ENCODE results near the gene NFE2. TPM values are rescaled to one million over a fixed set of nuclear protein-coding genes. Genes with fewer than 3 reads are reported as not detected.

The NFE2 gene
- 10 to 100 TPM in 2 of 6 donors, 1 to 10 TPM in 4; 2.7 to 16.8 (median 9.3) TPM for total RNA-seq

GRCh38 chr12:54300732-54301427 is at the start of gene NFE2:
TSS of gene NFE2 (minus strand) at chr12:54301015. CDS start at chr12:54295248, 5,767 bp downstream.
- peak; percentile 74 to 78 for ATAC-seq (ENCODE audit: low FRiP score in 2 of 2)
- peak within 1 kb of the TSS in 3 of 4 donors; percentile 32 to 46 (median 44) for H3K4me3 ChIP-seq
- H3K27ac ChIP-seq: peak within 1 kb of the TSS; percentile 37 to 86 (median 77)
- TF ChIP-seq CTCF (IDR thresholded peaks at IDR 0.05) (peak in 2 of 6 experiments; percentile 14 to 27), POLR2AphosphoS5 (IDR thresholded peaks at IDR 0.05) (peak; percentile 22 to 42), POLR2A (IDR thresholded peaks at IDR 0.05) (peak in 1 of 4 donors; percentile 58), EP300 (IDR thresholded peaks at IDR 0.05) (no peak)
- no peaks in the 10 kb centered on the region for H3K9me3 ChIP-seq
- H3K36me3 ChIP-seq: no peaks in the 10 kb centered on the region
- peak; percentile 84 to 92 for DNase-seq
- H3K4me1 ChIP-seq: peaks cover 24 to 45% (median 30%) of the 10 kb centered on the region in 4 donors
- WGBS, 2 donors: 5 to 6% methylated on average over 13 to 22 of the region's 26 CpGs
- no peaks in the 10 kb centered on the region for H3K27me3 ChIP-seq

- DNase-seq (no peak), ATAC-seq (ENCODE audit: low FRiP score in 2 of 2) (no peak)
- Histone ChIP-seq H3K9me3 (no peaks in the 10 kb centered on the region), H3K27ac (peak overlapping the region; percentile 24 to 64 (median 38)), H3K27me3 (no peaks in the 10 kb centered on the region), H3K4me3 (no peak overlapping the region), H3K36me3 (peaks cover 28 to 80% (median 62%) of the 10 kb centered on the region in 4 donors), H3K4me1 (peaks cover 4 to 43% (median 30%) of the 10 kb centered on the region in 4 donors)
- no peak for TF ChIP-seq EP300 (IDR thresholded peaks at IDR 0.05)
- TF ChIP-seq CTCF (IDR thresholded peaks at IDR 0.05): no peak
- no peak for TF ChIP-seq POLR2A (IDR thresholded peaks at IDR 0.05)
- no peak for TF ChIP-seq POLR2AphosphoS5 (IDR thresholded peaks at IDR 0.05)
Observed at GRCh38 chr12:54349679-54350078, 48.9 kb upstream of the NFE2 start.

- H3K4me1 ChIP-seq: peaks cover 4 to 43% (median 30%) of the 10 kb centered on the region in 4 donors
- H3K27me3 ChIP-seq: no peaks in the 10 kb centered on the region
- H3K4me3 ChIP-seq: no peak overlapping the region
- ATAC-seq (ENCODE audit: low FRiP score in 2 of 2) (no peak), DNase-seq (no peak)
- H3K36me3 ChIP-seq: peaks cover 30 to 86% (median 68%) of the 10 kb centered on the region in 4 donors
- 80 to 85% methylated on average over 4 of the region's 4 CpGs for WGBS, 2 donors
- no peak overlapping the region for H3K27ac ChIP-seq
- no peak for TF ChIP-seq EP300 (IDR thresholded peaks at IDR 0.05)
- no peak for TF ChIP-seq CTCF (IDR thresholded peaks at IDR 0.05)
- TF ChIP-seq POLR2AphosphoS5 (IDR thresholded peaks at IDR 0.05): no peak
- TF ChIP-seq POLR2A (IDR thresholded peaks at IDR 0.05): no peak
- H3K9me3 ChIP-seq: no peaks in the 10 kb centered on the region
Observed at GRCh38 chr12:54349036-54349435, 48.2 kb upstream of the NFE2 start.

- DNase-seq (no peak), ATAC-seq (ENCODE audit: low FRiP score in 2 of 2) (no peak)
- 83 to 96% methylated on average over 9 of the region's 9 CpGs for WGBS, 2 donors
- no peaks in the 10 kb centered on the region for H3K9me3 ChIP-seq
- H3K27ac ChIP-seq: no peak overlapping the region
- H3K36me3 ChIP-seq: peaks cover 28 to 62% (median 56%) of the 10 kb centered on the region in 4 donors
- H3K27me3 ChIP-seq: no peaks in the 10 kb centered on the region
- no peak for TF ChIP-seq POLR2A (IDR thresholded peaks at IDR 0.05)
- TF ChIP-seq CTCF (IDR thresholded peaks at IDR 0.05): no peak
- TF ChIP-seq EP300 (IDR thresholded peaks at IDR 0.05): no peak
- TF ChIP-seq POLR2AphosphoS5 (IDR thresholded peaks at IDR 0.05): no peak
- H3K4me3 ChIP-seq: no peak overlapping the region
- H3K4me1 ChIP-seq: peaks cover 13 to 30% (median 19%) of the 10 kb centered on the region in 4 donors
Observed at GRCh38 chr12:54341378-54342300, 40.8 kb upstream of the NFE2 start.
